Effector CD8-positive, alpha-beta T cell (primary cell): ENCODE data around the gene CAPN6.

ENCODE experiments used
- DNase-seq: peaks from one replicate; lab custom pipeline; 2025; lab: John Stamatoyannopoulos, UW
- total RNA-seq, 4 experiments: gene quantifications; one replicate each; lab custom pipeline; 2026; lab: John Stamatoyannopoulos, UW

The CAPN6 gene
- total RNA-seq: 0 to 0.18 (median 0) reads per million in 4 experiments

DNA sequence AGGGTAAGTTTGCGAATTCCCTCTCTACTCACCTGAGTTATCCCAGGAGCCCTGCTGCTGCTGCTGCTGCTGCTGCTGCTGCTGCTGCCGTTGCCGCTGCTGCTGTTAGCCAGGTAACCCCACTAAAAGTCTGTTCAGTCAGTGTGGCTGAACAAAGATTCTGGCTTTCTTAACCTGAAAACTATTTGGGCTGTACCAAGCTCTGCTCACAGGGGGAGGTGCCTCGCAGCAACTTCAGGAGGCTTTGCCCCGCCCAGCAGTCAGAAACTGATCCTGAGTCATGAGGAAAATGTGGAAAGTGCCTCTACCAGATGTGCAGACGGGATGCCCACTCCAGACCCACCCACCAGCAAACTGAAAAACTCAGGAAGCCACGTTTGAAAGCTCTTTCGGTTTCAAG, at the start of gene CAPN6:
Gene CAPN6 (minus strand): TSS at position 145 of the 400 bp plus-strand sequence. CDS start 6,547 bp downstream, outside the sequence.
- DNase-seq: no peak

- DNase-seq: no peak
These were observed 49.2 kb upstream of the CAPN6 start for GRCh38 chrX:111319451-111319850.

- DNase-seq: no peak
These were observed 48.6 kb upstream of the CAPN6 start for GRCh38 chrX:111318901-111319300.

DNA sequence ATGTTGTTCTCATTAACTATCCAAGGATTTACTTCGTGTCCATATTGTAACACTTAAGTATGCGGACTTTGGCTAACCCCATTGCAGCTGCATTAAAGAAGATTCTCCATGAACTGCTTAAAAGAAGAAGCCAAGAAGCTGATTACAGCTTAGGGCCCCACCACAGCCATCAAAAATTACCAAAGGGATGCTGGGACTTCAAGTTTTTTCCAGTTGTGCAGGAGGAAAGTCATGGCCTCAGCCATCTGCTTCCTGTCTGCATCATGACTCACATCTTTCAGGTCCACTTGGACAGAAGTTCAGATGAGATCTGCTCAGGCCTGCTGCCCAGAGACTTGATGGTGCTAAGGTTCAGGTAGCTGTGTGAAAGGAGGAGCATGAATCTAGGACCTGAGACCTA, 38.8 kb upstream of the CAPN6 start:
- DNase-seq: no peak

DNA sequence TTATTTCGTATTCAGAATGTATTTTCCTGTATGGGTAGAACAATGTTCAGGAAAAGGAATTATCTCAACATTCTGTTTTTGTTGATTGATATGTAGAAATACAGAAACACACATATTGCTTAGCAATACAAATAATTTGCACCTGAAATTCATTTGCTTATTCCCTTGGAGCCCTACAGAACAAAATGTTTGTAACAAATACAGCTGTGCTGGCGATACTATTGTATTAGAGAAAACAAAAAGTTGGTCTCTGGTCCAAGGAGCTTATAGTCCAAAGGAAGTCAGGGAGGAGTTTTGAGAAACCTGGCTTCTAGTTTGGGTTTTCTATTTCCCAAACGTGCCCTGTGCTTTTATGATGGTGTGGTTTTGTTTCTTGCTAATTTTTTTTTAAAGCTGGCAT, 37.8 kb upstream of the CAPN6 start:
- DNase-seq: no peak

DNA sequence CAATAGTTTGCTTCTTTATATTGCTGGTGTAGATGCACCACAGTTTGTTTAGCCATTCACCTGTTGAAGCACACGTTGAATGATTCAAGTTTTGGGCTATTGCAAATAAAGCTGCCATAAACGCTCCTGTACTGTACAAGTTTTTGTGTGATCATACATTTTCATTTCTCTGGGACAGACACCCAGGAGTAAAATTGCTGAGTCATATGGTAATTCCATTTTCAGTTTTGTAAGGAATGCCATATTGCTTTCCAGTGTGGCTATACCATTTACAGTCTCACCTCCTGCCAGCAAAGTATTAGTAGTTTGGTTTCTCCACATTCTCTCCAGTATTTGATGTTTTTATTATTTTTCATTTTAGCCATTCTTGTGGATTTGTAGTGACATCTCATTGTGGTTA, 32.0 kb upstream of the CAPN6 start:
- DNase-seq: no peak

DNA sequence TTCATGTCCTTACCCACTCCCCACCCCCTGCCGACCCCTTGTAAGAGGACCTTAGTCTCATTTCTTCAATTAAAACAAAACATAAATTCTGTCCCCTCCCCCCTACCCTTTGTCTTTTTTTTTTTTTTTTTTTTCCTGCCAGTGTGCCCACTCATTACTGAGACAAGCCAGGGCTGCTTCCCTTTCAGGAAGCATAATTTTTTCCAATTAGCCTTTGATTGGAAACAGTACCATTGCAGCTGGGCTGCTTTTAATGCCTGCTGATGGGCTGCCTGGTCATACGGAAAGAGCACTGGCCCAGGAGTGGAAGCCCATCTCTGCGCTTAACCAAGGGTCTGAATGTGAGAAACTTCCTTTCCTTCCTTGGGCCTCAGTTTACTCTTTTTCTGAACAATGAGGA, 18.6 kb upstream of the CAPN6 start:
- DNase-seq: no peak

GRCh38 chrX:111284631-111285293, 14.5 kb upstream of the CAPN6 start:
- no peak for DNase-seq

DNA sequence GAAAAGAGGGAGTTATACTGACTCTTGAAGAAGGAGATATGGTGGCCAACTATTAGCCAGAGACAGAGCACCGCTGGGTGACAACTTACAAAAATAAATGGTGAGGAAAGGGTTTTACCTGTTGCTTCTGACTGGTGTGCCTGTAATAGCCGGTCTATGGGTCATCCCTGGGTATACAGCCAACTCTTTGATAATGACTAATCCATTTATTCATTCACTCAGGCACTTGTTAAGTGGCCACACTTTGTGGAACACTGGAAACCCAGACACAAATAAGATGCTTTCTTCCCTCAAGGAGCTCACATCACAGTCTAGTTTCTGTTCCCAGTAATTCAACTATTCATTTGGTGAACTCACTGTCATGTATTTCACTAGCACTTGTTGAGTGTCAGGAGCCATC, 13.2 kb upstream of the CAPN6 start:
- DNase-seq: no peak

DNA sequence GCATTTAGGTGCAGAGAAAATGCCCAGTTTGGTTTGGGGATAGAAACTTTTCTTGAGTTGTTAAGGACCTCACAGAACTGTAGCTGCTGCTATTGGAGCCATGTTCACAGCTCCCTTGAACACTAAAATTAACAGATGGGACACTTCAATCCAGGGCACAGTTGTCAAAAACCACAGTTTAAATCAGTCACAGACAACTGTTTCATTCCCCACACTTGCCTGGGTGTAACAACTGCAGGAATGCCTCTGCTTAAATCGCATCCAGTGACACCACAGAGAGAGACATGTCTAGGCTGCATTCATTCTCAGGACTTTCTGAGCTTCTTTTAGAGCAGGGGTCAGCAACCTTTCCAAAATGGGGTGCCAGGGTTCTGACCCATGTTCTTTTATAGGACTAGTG, 12.7 kb upstream of the CAPN6 start:
- no peak for DNase-seq

DNA sequence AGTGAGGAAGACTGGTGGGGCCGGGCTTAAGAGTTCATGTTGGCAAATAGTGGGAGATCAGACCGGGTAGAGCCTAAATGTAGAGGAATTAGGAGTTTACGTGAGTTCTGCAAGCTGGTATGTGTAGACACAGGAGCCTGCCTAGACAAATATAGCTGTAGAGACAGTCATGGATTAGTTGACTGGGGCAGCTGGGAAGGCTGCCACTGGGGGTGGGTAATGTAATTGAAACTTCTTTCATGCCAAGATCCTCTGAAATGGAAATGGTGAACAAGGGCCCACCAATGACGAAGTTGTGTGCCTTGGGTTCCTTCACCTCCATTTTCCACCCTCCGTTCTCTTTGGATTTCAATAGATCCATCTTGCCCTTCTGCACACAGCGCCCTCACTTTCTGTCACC, 11.9 kb upstream of the CAPN6 start:
- DNase-seq: no peak

DNA sequence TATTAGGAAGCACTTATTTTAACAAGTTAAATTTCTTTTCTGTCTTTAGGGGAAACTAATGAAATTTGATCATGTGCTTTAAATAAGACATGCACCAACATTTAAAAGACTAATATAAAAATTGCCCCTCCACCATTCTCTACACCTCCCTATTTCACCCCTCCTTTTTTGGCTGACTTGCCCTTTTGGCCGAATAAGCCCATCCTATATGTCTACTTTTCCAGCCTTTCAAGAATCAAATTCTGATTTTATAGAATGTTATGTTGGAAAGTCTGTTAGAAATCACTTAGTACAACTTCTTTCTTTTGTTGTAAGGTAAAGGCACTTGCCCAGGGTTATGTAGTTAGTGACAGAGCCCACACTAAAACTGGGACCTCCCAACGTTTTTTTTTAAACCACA, 1.8 kb downstream of the CAPN6 start:
- no peak for DNase-seq

GRCh38 chrX:111265486-111265885, 4.8 kb downstream of the CAPN6 start:
- no peak for DNase-seq

GRCh38 chrX:111264385-111264784, 5.9 kb downstream of the CAPN6 start:
- DNase-seq: no peak

DNA sequence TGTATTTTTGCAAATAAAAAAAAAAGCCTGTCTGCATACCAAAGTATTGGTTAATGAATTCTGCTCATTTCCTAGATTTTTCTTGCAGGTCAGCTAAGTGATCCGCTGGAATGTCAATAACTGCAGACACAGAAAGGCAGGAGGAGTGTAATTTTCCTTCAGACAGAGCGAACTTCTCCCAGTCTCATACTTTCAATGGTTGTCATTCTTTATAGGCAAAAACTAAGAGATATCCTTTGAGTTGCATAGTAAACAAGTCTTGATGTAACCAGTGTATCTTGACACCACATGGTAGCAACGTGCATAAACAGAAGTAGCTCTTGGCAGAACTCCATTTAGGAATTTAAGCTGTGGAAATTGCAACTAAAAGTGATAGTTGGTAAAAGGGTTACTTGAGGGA, 8.2 kb downstream of the CAPN6 start:
- DNase-seq: no peak

DNA sequence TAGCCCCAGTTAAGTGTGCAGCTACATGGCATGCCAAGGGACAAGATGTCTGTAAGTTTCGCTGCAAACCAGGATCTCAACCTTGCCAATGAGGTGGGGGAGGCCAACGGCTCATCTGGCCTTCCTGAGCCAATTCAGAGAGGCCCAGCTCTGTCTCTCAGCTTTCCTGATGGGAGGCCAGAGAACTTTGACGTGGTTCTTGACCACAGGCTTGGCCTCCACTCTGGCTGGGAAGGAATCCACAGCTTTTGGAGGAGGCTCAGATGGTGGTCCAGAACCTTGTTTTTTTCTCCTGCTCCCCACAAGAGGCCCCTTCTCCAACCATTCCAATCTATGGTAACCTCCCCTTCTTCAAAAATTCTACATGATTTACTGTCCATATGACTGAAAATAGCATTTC, 9.8 kb downstream of the CAPN6 start:
- no peak for DNase-seq

DNA sequence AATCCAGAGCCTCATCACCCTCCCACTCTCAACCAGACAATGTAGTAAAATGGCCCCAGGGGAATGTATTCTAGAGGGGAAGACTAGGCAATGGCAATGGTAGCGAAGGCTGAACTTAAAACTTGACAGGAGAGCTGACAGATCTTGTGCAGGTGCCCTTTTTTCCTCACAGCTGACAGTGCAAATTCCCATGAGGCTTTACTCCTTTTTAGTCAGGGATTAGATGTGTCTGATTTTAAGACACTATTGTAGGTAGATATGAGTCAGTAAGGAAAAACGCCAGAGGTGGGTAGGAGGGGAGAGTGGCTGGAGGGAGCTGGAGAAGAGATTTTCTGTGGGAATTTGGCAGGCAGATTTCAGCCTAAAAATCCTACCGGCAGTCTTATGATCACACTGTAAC, 10.7 kb downstream of the CAPN6 start:
- no peak for DNase-seq

DNA sequence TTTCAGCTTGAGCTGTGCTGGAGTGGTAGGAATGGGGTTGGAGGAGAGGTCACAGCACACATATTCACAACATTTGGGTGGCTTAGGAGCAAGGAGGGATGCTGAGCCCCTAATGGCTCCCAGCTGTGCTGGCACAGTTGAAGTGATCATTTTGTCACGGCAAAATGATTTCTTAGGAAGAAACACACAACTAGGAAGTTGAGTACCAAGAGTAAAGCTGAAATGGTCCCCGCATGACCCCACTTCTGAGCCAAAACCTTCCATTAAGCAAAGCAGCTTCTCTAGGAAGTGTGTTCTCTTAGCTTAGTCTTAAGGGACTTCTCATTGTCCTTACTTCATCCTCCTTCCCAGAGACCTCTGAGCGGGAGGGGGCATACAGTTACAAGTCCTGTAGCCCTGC, 12.6 kb downstream of the CAPN6 start:
- DNase-seq: no peak

GRCh38 chrX:111254896-111255693, 15.2 kb downstream of the CAPN6 start:
- no peak for DNase-seq

- DNase-seq: no peak
These were observed 26.0 kb downstream of the CAPN6 start for GRCh38 chrX:111244235-111244750.

DNA sequence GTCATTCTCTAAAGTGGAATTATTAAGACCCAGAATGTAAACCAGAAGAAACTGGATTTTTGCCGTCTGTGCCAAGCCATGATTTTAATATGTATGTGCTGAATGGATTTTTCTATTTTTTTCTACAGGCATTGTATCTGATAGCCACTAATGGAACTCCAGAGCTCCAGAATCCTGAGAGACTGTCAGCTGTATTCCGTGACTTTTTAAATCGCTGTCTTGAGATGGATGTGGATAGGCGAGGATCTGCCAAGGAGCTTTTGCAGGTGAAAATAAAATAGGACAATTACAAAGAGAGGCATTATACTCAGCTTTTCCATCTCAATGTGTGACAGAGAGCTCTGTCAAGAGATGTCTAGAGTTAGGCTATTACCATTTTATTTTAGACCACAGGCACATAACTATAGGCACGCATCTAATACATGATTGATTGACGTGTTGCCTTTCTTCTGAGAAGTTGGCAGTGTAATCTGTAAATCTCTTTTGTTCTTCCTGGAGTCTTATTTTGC, 53.9 kb downstream of the CAPN6 start:
- DNase-seq: no peak

DNA sequence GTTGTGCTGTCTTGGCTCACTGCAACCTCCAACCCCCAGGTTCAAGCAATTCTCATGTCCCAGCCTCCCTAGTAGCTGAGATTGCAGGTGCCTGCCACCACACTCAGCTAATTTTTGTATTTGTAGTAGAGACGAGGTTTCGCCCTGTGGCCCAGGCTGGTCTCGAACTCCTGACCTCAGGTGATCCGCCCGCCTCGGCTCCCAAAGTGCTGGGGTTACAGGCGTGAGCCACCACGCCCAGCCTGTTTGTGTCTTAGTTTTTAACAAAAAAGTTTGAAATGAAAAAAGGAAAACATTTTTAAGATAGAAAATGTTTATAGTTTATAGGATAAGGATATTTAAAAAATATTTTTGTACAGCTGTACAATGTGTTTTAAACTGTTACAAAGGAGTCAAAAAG, 62.4 kb downstream of the CAPN6 start:
- no peak for DNase-seq

- DNase-seq: no peak
These were observed 70.0 kb downstream of the CAPN6 start for GRCh38 chrX:111200327-111200726.
